ENCODE results near the gene CCDC127.
"Not testable (repeated sequence)": the region's sequence is repeated elsewhere in the genome, so short reads cannot be mapped to it uniquely, and the experiment has no call there.

The CCDC127 gene

GRCh38 chr5:218457-219291 lies 721 bp upstream of the CCDC127 start:
- H3K27me3 ChIP-seq (ENCODE audit: control insufficient read depth in 1 of 2, insufficient read depth in 2 of 2, low read length in 2 of 2) = no peaks in the 10 kb centered on the region
- peak overlapping the region; percentile 69 for H3K27ac ChIP-seq (ENCODE audit: low read length)
- H3K4me3 ChIP-seq (ENCODE audit: low read length in 2 of 2) = peak overlapping the region; percentile 80 to 89
- H3K36me3 ChIP-seq (ENCODE audit: control insufficient read depth in 2 of 2, insufficient read depth in 2 of 2, low read length in 2 of 2) = peaks cover 0 to under 1% of the 10 kb centered on the region in 2 donors
- peak overlapping the region; percentile 82 to 87 for H3K9ac ChIP-seq (ENCODE audit: low read length in 2 of 2)
- peaks cover 14% of the 10 kb centered on the region for H3K4me1 ChIP-seq (ENCODE audit: control insufficient read depth, insufficient read depth, low read length)
- no peaks in the 10 kb centered on the region for H3K9me3 ChIP-seq (ENCODE audit: control insufficient read depth in 2 of 2, low read length in 2 of 2)

DNA sequence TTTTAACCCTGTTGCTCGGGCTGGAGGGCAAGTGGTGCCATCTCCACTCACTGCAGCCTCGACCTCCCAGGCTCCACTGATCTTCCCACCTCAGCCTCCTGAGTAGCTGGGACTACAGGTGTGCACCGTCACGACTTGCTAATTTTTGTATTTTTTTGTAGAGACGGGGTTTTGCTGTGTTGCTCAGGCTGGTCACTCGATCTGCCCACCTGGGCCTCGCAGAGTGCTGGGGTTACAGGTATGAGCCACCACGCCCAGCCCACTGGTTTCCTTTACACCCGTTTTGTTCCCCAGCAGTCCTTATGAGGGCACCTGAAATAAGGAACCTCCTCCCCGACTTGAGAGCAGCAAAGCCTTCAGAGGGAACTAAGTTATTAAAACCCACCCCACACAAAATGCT lies 1.9 kb downstream of the CCDC127 start:
- H3K27ac ChIP-seq (ENCODE audit: low read length); H3K27me3 ChIP-seq (ENCODE audit: control insufficient read depth in 1 of 2, insufficient read depth in 2 of 2, low read length in 2 of 2); H3K36me3 ChIP-seq (ENCODE audit: control insufficient read depth in 2 of 2, insufficient read depth in 2 of 2, low read length in 2 of 2); H3K9me3 ChIP-seq (ENCODE audit: control insufficient read depth in 2 of 2, low read length in 2 of 2); H3K9ac ChIP-seq (ENCODE audit: low read length in 2 of 2); H3K4me3 ChIP-seq (ENCODE audit: low read length in 2 of 2): not testable (repeated sequence)
- peaks cover 12% of the 10 kb centered on the region for H3K4me1 ChIP-seq (ENCODE audit: control insufficient read depth, insufficient read depth, low read length)

GRCh38 chr5:215256-215655 lies 2.7 kb downstream of the CCDC127 start:
- not testable (repeated sequence) for H3K9ac ChIP-seq (ENCODE audit: low read length in 2 of 2); H3K27ac ChIP-seq (ENCODE audit: low read length); H3K27me3 ChIP-seq (ENCODE audit: control insufficient read depth in 1 of 2, insufficient read depth in 2 of 2, low read length in 2 of 2); H3K4me1 ChIP-seq (ENCODE audit: control insufficient read depth, insufficient read depth, low read length); H3K36me3 ChIP-seq (ENCODE audit: control insufficient read depth in 2 of 2, insufficient read depth in 2 of 2, low read length in 2 of 2); H3K4me3 ChIP-seq (ENCODE audit: low read length in 2 of 2); H3K9me3 ChIP-seq (ENCODE audit: control insufficient read depth in 2 of 2, low read length in 2 of 2)

GRCh38 chr5:213803-214395 lies 4.1 kb downstream of the CCDC127 start:
- Histone ChIP-seq H3K27ac (ENCODE audit: low read length) (no peak overlapping the region), H3K9me3 (ENCODE audit: control insufficient read depth in 2 of 2, low read length in 2 of 2) (no peaks in the 10 kb centered on the region), H3K9ac (ENCODE audit: low read length in 2 of 2) (no peak overlapping the region), H3K36me3 (ENCODE audit: control insufficient read depth in 2 of 2, insufficient read depth in 2 of 2, low read length in 2 of 2) (peaks cover 0 to 3% of the 10 kb centered on the region in 2 donors), H3K4me3 (ENCODE audit: low read length in 2 of 2) (no peak overlapping the region), H3K4me1 (ENCODE audit: control insufficient read depth, insufficient read depth, low read length) (peaks cover 1% of the 10 kb centered on the region), H3K27me3 (ENCODE audit: control insufficient read depth in 1 of 2, insufficient read depth in 2 of 2, low read length in 2 of 2) (no peaks in the 10 kb centered on the region)

DNA sequence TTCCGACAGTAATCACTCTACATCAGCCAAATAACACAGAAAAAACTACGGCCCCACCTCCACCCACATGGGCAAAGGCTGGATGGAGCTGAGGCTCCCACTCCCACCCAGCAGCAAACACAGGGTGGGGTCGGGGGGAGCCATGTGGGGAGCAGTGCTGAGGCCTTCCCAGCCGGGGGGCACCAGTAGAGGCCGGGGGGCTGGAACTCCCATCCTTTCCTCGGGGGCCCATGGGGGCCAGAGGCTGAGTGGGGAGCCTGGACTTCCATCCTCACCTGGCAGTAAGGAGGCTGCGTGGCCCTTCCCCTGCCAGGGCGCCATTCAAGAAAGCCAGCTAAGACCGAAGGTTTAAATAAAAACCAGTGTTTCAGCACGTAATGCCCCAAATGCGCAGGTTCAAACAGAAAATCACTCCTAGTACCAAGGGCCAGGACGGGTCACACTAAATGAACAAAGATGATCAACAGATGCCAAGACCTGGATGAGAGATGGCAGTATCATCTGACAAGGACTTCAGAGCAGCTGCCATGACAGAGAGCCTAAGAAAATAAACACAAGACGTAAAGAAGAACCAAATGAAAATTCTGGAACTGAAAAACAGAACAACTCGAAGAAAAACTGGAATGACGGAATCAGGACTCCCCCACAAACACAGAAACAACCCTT lies 9.4 kb downstream of the CCDC127 start:
- Histone ChIP-seq H3K27me3 (ENCODE audit: control insufficient read depth in 1 of 2, insufficient read depth in 2 of 2, low read length in 2 of 2) (no peaks in the 10 kb centered on the region), H3K36me3 (ENCODE audit: control insufficient read depth in 2 of 2, insufficient read depth in 2 of 2, low read length in 2 of 2) (peaks cover 17 to 24% of the 10 kb centered on the region in 2 donors), H3K27ac (ENCODE audit: low read length) (no peak overlapping the region), H3K9ac (ENCODE audit: low read length in 2 of 2) (no peak overlapping the region), H3K9me3 (ENCODE audit: control insufficient read depth in 2 of 2, low read length in 2 of 2) (no peaks in the 10 kb centered on the region), H3K4me3 (ENCODE audit: low read length in 2 of 2) (no peak overlapping the region), H3K4me1 (ENCODE audit: control insufficient read depth, insufficient read depth, low read length) (peaks cover 7% of the 10 kb centered on the region)

DNA sequence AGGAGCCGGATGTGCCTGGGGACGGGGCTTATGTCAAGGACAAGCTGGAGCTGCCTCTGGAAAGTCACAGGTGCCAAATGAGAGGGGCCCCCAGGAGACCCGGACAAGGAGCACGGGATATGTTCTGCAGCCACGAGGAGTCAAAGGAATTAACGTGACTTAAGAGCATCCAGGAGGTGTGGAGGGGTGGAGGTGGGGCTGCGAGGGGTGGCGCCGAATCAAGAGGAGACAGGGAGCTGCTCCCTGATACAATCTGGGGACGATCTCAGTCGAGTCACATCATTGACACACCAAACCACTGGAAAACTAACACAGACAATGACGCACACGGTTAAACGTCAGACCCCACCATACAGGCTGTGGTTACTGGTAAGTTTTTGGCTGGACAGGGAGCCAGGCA lies 10.4 kb downstream of the CCDC127 start:
- Histone ChIP-seq H3K4me3 (ENCODE audit: low read length in 2 of 2) (no peak overlapping the region), H3K9me3 (ENCODE audit: control insufficient read depth in 2 of 2, low read length in 2 of 2) (no peaks in the 10 kb centered on the region), H3K36me3 (ENCODE audit: control insufficient read depth in 2 of 2, insufficient read depth in 2 of 2, low read length in 2 of 2) (peaks cover 22 to 27% of the 10 kb centered on the region in 2 donors), H3K9ac (ENCODE audit: low read length in 2 of 2) (no peak overlapping the region), H3K4me1 (ENCODE audit: control insufficient read depth, insufficient read depth, low read length) (peaks cover 7% of the 10 kb centered on the region), H3K27me3 (ENCODE audit: control insufficient read depth in 1 of 2, insufficient read depth in 2 of 2, low read length in 2 of 2) (no peaks in the 10 kb centered on the region), H3K27ac (ENCODE audit: low read length) (no peak overlapping the region)

DNA sequence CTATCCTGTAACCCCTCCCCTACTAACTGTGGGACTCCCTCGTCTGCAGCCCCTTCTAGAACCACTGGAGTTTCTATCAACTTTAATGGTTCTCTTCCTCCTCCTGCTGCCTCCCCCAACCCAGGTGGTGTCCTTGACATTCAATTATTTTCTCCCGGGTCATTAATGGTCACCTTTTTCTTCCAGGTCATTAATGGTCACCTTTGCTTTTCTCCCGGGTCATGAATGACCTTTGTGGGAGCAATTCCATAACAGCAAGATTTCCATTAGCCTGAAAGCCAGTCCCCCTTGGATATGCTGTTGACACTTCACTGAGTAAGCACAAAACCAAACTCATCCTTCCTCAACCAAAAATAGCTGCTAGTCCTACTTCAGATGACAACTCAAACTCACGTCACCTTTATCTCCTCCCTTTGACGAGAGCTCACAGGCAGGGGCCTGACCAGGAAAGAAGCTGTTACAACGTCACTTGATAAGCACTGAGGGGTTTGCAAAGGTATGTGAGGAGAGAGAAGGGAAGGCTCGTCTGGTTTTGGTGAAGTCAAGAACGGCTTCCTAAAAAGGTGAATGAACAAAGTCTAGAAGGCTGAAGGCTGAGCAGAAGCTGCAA lies 10.9 kb downstream of the CCDC127 start:
- peaks cover 7% of the 10 kb centered on the region for H3K4me1 ChIP-seq (ENCODE audit: control insufficient read depth, insufficient read depth, low read length)
- peaks cover 24 to 27% of the 10 kb centered on the region in 2 donors for H3K36me3 ChIP-seq (ENCODE audit: control insufficient read depth in 2 of 2, insufficient read depth in 2 of 2, low read length in 2 of 2)
- no peaks in the 10 kb centered on the region for H3K27me3 ChIP-seq (ENCODE audit: control insufficient read depth in 1 of 2, insufficient read depth in 2 of 2, low read length in 2 of 2)
- H3K27ac ChIP-seq (ENCODE audit: low read length) = no peak overlapping the region
- no peaks in the 10 kb centered on the region for H3K9me3 ChIP-seq (ENCODE audit: control insufficient read depth in 2 of 2, low read length in 2 of 2)
- no peak overlapping the region for H3K4me3 ChIP-seq (ENCODE audit: low read length in 2 of 2)
- H3K9ac ChIP-seq (ENCODE audit: low read length in 2 of 2) = no peak overlapping the region

GRCh38 chr5:206406-206805 lies 11.5 kb downstream of the CCDC127 start:
- H3K4me1 ChIP-seq (ENCODE audit: control insufficient read depth, insufficient read depth, low read length) = peaks cover 7% of the 10 kb centered on the region
- no peak overlapping the region for H3K9ac ChIP-seq (ENCODE audit: low read length in 2 of 2)
- no peak overlapping the region for H3K27ac ChIP-seq (ENCODE audit: low read length)
- H3K9me3 ChIP-seq (ENCODE audit: control insufficient read depth in 2 of 2, low read length in 2 of 2) = no peaks in the 10 kb centered on the region
- H3K36me3 ChIP-seq (ENCODE audit: control insufficient read depth in 2 of 2, insufficient read depth in 2 of 2, low read length in 2 of 2) = peaks cover 24 to 27% of the 10 kb centered on the region in 2 donors
- H3K4me3 ChIP-seq (ENCODE audit: low read length in 2 of 2) = no peak overlapping the region
- H3K27me3 ChIP-seq (ENCODE audit: control insufficient read depth in 1 of 2, insufficient read depth in 2 of 2, low read length in 2 of 2) = no peaks in the 10 kb centered on the region

DNA sequence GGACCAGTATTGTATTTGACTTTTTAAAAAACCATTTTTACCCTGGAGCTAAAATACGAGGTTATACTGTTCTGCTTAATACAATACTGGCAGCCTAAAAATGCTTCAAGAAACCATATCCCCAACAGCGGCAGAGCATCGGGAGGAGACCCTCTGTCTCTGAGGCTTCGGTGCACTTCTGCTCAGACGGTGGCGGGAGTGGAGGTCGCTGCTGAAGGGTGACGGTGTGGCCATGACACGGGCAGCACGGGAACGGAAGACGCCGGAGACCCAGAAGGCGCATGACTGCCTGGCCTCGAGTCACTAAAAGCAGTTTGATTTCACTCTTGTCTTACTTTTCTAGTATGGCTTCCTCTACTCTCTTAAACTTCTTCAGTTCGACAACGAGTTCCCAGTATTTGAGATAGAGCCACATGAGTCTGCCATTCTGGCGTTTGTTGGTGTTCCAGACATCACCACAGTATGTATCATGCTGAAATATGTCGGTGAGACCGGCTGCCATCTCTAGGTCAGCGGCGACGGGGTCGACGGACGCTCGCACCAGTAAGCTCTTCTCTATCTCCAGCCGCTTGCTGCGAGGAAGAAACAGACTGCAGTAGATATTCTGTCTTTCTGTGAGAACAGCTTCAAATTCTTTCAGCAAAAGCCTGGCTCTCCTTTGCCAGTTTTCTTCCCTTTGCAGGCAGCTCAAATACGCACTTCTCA lies 12.8 kb downstream of the CCDC127 start:
- no peaks in the 10 kb centered on the region for H3K27me3 ChIP-seq (ENCODE audit: control insufficient read depth in 1 of 2, insufficient read depth in 2 of 2, low read length in 2 of 2)
- H3K4me3 ChIP-seq (ENCODE audit: low read length in 2 of 2) = no peak overlapping the region
- no peaks in the 10 kb centered on the region for H3K9me3 ChIP-seq (ENCODE audit: control insufficient read depth in 2 of 2, low read length in 2 of 2)
- H3K9ac ChIP-seq (ENCODE audit: low read length in 2 of 2) = no peak overlapping the region
- peaks cover 7% of the 10 kb centered on the region for H3K4me1 ChIP-seq (ENCODE audit: control insufficient read depth, insufficient read depth, low read length)
- H3K27ac ChIP-seq (ENCODE audit: low read length) = no peak overlapping the region
- H3K36me3 ChIP-seq (ENCODE audit: control insufficient read depth in 2 of 2, insufficient read depth in 2 of 2, low read length in 2 of 2) = peaks cover 24 to 27% of the 10 kb centered on the region in 2 donors

DNA sequence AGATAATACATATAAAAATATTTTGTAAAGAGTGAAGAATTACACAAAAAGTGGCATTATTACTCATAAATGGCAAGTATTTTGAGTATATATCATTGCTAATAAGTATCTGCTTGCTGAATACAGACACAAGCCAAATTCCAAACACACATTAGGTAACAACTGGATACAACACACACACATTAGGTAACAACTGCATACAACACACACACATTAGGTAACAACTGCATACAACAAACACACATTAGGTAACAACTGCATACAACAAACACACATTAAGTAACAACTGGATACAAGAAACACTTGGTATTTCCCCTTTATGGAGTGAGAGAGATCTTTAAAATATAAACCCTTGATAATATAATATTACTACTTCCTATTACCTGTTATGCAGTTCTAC lies 13.5 kb downstream of the CCDC127 start:
- Histone ChIP-seq H3K9me3 (ENCODE audit: control insufficient read depth in 2 of 2, low read length in 2 of 2) (no peaks in the 10 kb centered on the region), H3K27ac (ENCODE audit: low read length) (no peak overlapping the region), H3K36me3 (ENCODE audit: control insufficient read depth in 2 of 2, insufficient read depth in 2 of 2, low read length in 2 of 2) (peaks cover 24 to 27% of the 10 kb centered on the region in 2 donors), H3K4me1 (ENCODE audit: control insufficient read depth, insufficient read depth, low read length) (peaks cover 7% of the 10 kb centered on the region), H3K4me3 (ENCODE audit: low read length in 2 of 2) (no peak overlapping the region), H3K27me3 (ENCODE audit: control insufficient read depth in 1 of 2, insufficient read depth in 2 of 2, low read length in 2 of 2) (no peaks in the 10 kb centered on the region), H3K9ac (ENCODE audit: low read length in 2 of 2) (no peak overlapping the region)

All from stomach smooth muscle (tissue), 2 donors.